Liver (tissue), 9 donors: ENCODE results near the gene CHRNA4. TPM values are rescaled to one million over a fixed set of nuclear protein-coding genes. Genes with fewer than 3 reads are reported as not detected.

Experiments used
- DNase-seq: peaks from one replicate; pipeline ENCODE4 v3.0.0-alpha.2; 2017; ENCODE audit warnings: low spot score
- H3K27ac ChIP-seq, 2 donors: one replicate each; pipeline ENCODE4 v1.7.0; 2013; ENCODE audit warnings: inconsistent platforms in 2 of 2, low read length in 2 of 2, control low read depth in 1 of 2, low read depth in 1 of 2, mild to moderate bottlenecking in 1 of 2
- H3K27me3 ChIP-seq, 4 donors: one replicate each; pipeline versions ENCODE4 v1.6.1 to v1.7.0; 2013; ENCODE audit warnings: low read length in 3 of 4, inconsistent platforms in 1 of 4, mild to moderate bottlenecking in 1 of 4, moderate library complexity in 1 of 4; ENCODE audit not compliant: control insufficient read depth in 4 of 4, insufficient read depth in 4 of 4
- H3K36me3 ChIP-seq, 4 donors: one replicate each; pipeline versions ENCODE4 v1.6.1 to v1.7.0; 2013; ENCODE audit warnings: low read length in 3 of 4, mild to moderate bottlenecking in 3 of 4, low read depth in 1 of 4, moderate library complexity in 1 of 4; ENCODE audit not compliant: control insufficient read depth in 4 of 4, insufficient read depth in 3 of 4
- H3K4me1 ChIP-seq, 4 donors: one replicate each; pipeline versions ENCODE4 v1.6.1 to v1.7.0; 2013; ENCODE audit warnings: low read length in 3 of 4, mild to moderate bottlenecking in 3 of 4, moderate library complexity in 1 of 4; ENCODE audit not compliant: control insufficient read depth in 4 of 4, insufficient read depth in 4 of 4
- H3K4me3 ChIP-seq, 3 donors: one replicate each; pipeline versions ENCODE4 v1.6.1 to v1.7.0; 2013; ENCODE audit warnings: low read length in 3 of 3, control low read depth in 1 of 3, low read depth in 1 of 3, mild to moderate bottlenecking in 1 of 3
- H3K9ac ChIP-seq, 2 donors: one replicate each; pipeline ENCODE4 v1.7.0; 2013; ENCODE audit warnings: low read length in 2 of 2, mild to moderate bottlenecking in 2 of 2, moderate library complexity in 2 of 2, control low read depth in 1 of 2, low read depth in 1 of 2
- H3K9me3 ChIP-seq, 4 donors: one replicate each; pipeline versions ENCODE4 v1.6.1 to v1.7.0; 2013; ENCODE audit warnings: low read length in 3 of 4; ENCODE audit not compliant: control insufficient read depth in 4 of 4
- CTCF ChIP-seq: fragments of 150-350 bp; IDR thresholded peaks from 2 replicates; pipeline ENCODE4 v1.5.1; 2017; ENCODE audit warnings: improper control_type of control experiment, low read depth, low read length; ENCODE audit not compliant: missing input control
- EGR1 ChIP-seq, 2 donors: IDR thresholded peaks; 2 replicates each; pipeline ENCODE4 v1.6.1; 2016 to 2018; ENCODE audit warnings: antibody characterized with exemption in 2 of 2, low read depth in 2 of 2
- FOXA1 ChIP-seq: IDR thresholded peaks from 2 replicates; pipeline ENCODE4 v1.6.1; 2016; ENCODE audit warnings: antibody characterized with exemption
- GABPA ChIP-seq, 2 donors: IDR thresholded peaks in 1 of 2; conservative IDR thresholded peaks in 1 of 2; 2 replicates each; pipeline ENCODE4 v1.6.1; 2016; ENCODE audit warnings: antibody characterized with exemption in 2 of 2, mild to moderate bottlenecking in 1 of 2, moderate library complexity in 1 of 2
- HNF4G ChIP-seq: IDR thresholded peaks from 2 replicates; pipeline ENCODE4 v1.6.1; 2016; ENCODE audit warnings: antibody characterized with exemption
- JUND ChIP-seq, 2 donors: IDR thresholded peaks; 2 replicates each; pipeline ENCODE4 v1.6.1; 2016; ENCODE audit warnings: antibody characterized with exemption in 2 of 2
- MAX ChIP-seq: IDR thresholded peaks from 2 replicates; pipeline ENCODE4 v1.6.1; 2016; ENCODE audit warnings: antibody characterized with exemption
- NR2F2 ChIP-seq: IDR thresholded peaks from 2 replicates; pipeline ENCODE4 v1.6.1; 2016; ENCODE audit warnings: antibody characterized with exemption
- RAD21 ChIP-seq, 2 donors: IDR thresholded peaks; 2 replicates each; pipeline ENCODE4 v1.6.1; 2016; ENCODE audit warnings: antibody characterized with exemption in 2 of 2, mild to moderate bottlenecking in 2 of 2
- REST ChIP-seq: IDR thresholded peaks from 2 replicates; pipeline ENCODE4 v1.6.1; 2016; ENCODE audit warnings: antibody characterized with exemption, mild to moderate bottlenecking
- RXRA ChIP-seq, 2 donors: IDR thresholded peaks; 2 replicates each; pipeline ENCODE4 v1.6.1; 2017 to 2018; ENCODE audit warnings: antibody characterized with exemption in 2 of 2, mild to moderate bottlenecking in 1 of 2
- SP1 ChIP-seq: IDR thresholded peaks from 2 replicates; pipeline ENCODE4 v1.6.1; 2018; ENCODE audit warnings: antibody characterized with exemption, mild to moderate bottlenecking
- TAF1 ChIP-seq: conservative IDR thresholded peaks from 2 replicates; pipeline ENCODE4 v1.6.1; 2016; ENCODE audit warnings: antibody characterized with exemption, mild to moderate bottlenecking
- YY1 ChIP-seq: IDR thresholded peaks from 2 replicates; pipeline ENCODE4 v1.6.1; 2016; ENCODE audit warnings: antibody characterized with exemption, mild to moderate bottlenecking
- ZBTB33 ChIP-seq: IDR thresholded peaks from 2 replicates; pipeline ENCODE4 v1.6.1; 2016; ENCODE audit warnings: antibody characterized with exemption
- WGBS: extraction: QIAGEN DNeasy Blood & Tissue Kit; methylation state at CpG from one replicate; pipeline ENCODE4 v1.1.7; 2013; 5-methylcytosine and 5-hydroxymethylcytosine counted together
- polyA plus RNA-seq, 2 donors: library from polyadenylated mRNA; stranded (reverse) in 1 of 2; unstranded in 1 of 2; fragments of 200-250 nt in 1 of 2; fragments of >200 nt in 1 of 2; fragmentation: Nextera tagmentation in 1 of 2; extraction: Ambion mirVana in 1 of 2; gene quantifications; one replicate each; pipeline versions ENCODE4 v1.2.1 to v1.2.3, GENCODE V29; 2013 to 2015
- total RNA-seq, 2 donors: library from RNA; depleted of rRNA; stranded (reverse); fragments of >200 nt; gene quantifications; one replicate each; pipeline ENCODE4 v1.2.3, GENCODE V29; 2014
- donor health status: healthy.
- donor health status: healthy.
- donor health status: healthy.
- donor health status: healthy.
- donor health status: healthy.

CHRNA4 gene
- total and polyA plus RNA-seq, 4 donors: 3.2 to 23.3 (median 6.4) TPM; not detected in 1

- H3K4me3 ChIP-seq: no peak overlapping the region
- H3K9me3 ChIP-seq: no peaks in the 10 kb centered on the region
- WGBS: 90% methylated on average over 15 of the region's 15 CpGs
- H3K27me3 ChIP-seq: no peaks in the 10 kb centered on the region
- H3K4me1 ChIP-seq: no peaks in the 10 kb centered on the region
- H3K36me3 ChIP-seq: no peaks in the 10 kb centered on the region
- no peak for DNase-seq
- H3K9ac ChIP-seq: no peak overlapping the region
- no peak overlapping the region for H3K27ac ChIP-seq
- TF ChIP-seq REST (no peak), EGR1 (IDR thresholded peaks at IDR 0.05; ENCODE audit: low read depth in 2 of 2) (no peak), RXRA (IDR thresholded peaks at IDR 0.05) (no peak), TAF1 (no peak)
These were observed 34.6 kb downstream of the CHRNA4 start for GRCh38 chr20:63326314-63327230.

DNA sequence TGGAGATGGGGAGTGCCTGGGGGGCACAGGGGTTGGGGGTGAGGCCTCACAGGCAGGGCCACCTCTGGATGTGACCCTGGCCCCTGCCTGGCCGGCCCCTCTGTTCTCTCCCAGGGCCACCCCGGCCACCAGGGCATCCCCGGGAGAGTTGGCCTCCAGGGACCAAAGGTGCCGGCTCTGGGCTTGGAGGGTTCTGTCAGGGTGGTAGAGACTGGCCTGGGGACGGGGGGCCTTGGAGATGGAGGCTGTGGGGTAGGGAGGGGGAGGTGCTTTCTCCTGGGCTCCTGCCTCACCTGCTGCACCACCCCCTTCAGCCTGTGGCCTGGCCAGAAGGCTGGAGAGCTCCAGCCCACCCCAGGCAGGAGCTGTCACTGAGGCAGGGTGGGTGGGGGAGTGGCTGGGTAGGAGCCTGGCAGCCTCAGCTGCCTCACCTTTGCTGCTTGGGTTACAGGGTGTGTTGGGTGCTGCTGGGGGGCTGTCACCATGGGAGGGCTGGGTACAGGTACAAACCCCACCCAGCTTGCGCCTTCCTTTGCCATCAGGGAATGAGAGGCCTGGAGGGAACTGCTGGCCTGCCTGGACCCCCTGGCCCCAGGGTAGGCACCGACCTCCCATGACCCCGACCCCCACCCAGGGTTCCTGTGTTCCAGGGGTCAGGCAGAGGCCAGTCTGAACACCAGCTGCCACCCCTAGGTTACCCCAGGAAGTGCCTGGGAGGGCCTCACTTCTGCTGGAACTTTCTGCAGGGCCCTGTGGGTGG, 35.4 kb downstream of the CHRNA4 start:
- no peaks in the 10 kb centered on the region for H3K4me1 ChIP-seq
- no peak overlapping the region for H3K9ac ChIP-seq
- H3K36me3 ChIP-seq: no peaks in the 10 kb centered on the region
- TF ChIP-seq REST (no peak), NR2F2 (no peak), YY1 (no peak), FOXA1 (no peak), GABPA (IDR thresholded peaks at IDR 0.05 in 1 of 2, conservative IDR thresholded peaks at IDR 0.05 in 1 of 2) (no peak), RAD21 (IDR thresholded peaks at IDR 0.05) (no peak), MAX (no peak), HNF4G (no peak), CTCF (no peak), JUND (IDR thresholded peaks at IDR 0.05) (no peak), ZBTB33 (no peak), SP1 (no peak)
- H3K4me3 ChIP-seq: no peak overlapping the region
- WGBS: 73% methylated on average over 8 of the region's 8 CpGs
- no peaks in the 10 kb centered on the region for H3K9me3 ChIP-seq
- no peaks in the 10 kb centered on the region for H3K27me3 ChIP-seq
- no peak overlapping the region for H3K27ac ChIP-seq
- DNase-seq: no peak
